Measurements from ENCODE around the gene TMEM94.

TMEM94 gene

GRCh38 chr17:75524970-75525805, 68.8 kb downstream of the TMEM94 start, which contains the start of gene LLGL2 (continued):
- TF ChIP-seq KLF8 (tag by site-specific recombination; IDR thresholded peaks at IDR 0.05) (peak; percentile 89; the same call in 1 of the 2 replicates), PBX3 (CRISPR knock-in tag; IDR thresholded peaks at IDR 0.05) (peak; percentile 76; the same call in 1 of the 2 replicates), ZNF529 (tag by site-specific recombination; IDR thresholded peaks at IDR 0.05; ENCODE audit: insufficient replicate concordance) (no peak), ZNF548 (tag by site-specific recombination; IDR thresholded peaks at IDR 0.05) (no peak), WT1 (tag by site-specific recombination; IDR thresholded peaks at IDR 0.05) (peak; percentile 59; the same call in 1 of the 2 replicates), ZBTB11 (tag by site-specific recombination; conservative IDR thresholded peaks at IDR 0.05; ENCODE audit: low read depth) (peak; percentile 53), ZNF677 (tag by site-specific recombination; IDR thresholded peaks at IDR 0.05) (no peak), ZNF624 (tag by site-specific recombination; IDR thresholded peaks at IDR 0.05) (no peak), ZNF335 (tag by site-specific recombination; conservative IDR thresholded peaks at IDR 0.05) (peak; percentile 70), ZNF19 (tag by site-specific recombination; IDR thresholded peaks at IDR 0.05; ENCODE audit: low read depth) (no peak), ZSCAN16 (tag by site-specific recombination; IDR thresholded peaks at IDR 0.05) (no peak), ZNF560 (tag by site-specific recombination; IDR thresholded peaks at IDR 0.05; ENCODE audit: borderline replicate concordance) (no peak), ZNF623 (tag by site-specific recombination; IDR thresholded peaks at IDR 0.05) (no peak), ZNF23 (tag by site-specific recombination; IDR thresholded peaks at IDR 0.05; ENCODE audit: borderline replicate concordance) (no peak), ZNF10 (tag by site-specific recombination; IDR thresholded peaks at IDR 0.05) (0 out of 2 replicates have a peak, but pooled peaks have one; percentile 43), MZF1 (tag by site-specific recombination; IDR thresholded peaks at IDR 0.05; ENCODE audit: borderline replicate concordance) (peak; percentile 31; the same call in 1 of the 2 replicates), ZNF148 (tag by site-specific recombination; IDR thresholded peaks at IDR 0.05; ENCODE audit: borderline replicate concordance) (no peak), ZBTB44 (tag by site-specific recombination; IDR thresholded peaks at IDR 0.05) (peak; percentile 47), ZIC2 (tag by site-specific recombination; IDR thresholded peaks at IDR 0.05) (peak; percentile 89)
- TF ChIP-seq, protein P1, sequence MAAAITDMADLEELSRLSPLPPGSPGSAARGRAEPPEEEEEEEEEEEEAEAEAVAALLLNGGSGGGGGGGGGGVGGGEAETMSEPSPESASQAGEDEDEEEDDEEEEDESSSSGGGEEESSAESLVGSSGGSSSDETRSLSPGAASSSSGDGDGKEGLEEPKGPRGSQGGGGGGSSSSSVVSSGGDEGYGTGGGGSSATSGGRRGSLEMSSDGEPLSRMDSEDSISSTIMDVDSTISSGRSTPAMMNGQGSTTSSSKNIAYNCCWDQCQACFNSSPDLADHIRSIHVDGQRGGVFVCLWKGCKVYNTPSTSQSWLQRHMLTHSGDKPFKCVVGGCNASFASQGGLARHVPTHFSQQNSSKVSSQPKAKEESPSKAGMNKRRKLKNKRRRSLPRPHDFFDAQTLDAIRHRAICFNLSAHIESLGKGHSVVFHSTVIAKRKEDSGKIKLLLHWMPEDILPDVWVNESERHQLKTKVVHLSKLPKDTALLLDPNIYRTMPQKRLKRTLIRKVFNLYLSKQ (tag by site-specific recombination; IDR thresholded peaks at IDR 0.05; ENCODE audit: borderline replicate concordance) = no peak
- TF ChIP-seq, protein P2, sequence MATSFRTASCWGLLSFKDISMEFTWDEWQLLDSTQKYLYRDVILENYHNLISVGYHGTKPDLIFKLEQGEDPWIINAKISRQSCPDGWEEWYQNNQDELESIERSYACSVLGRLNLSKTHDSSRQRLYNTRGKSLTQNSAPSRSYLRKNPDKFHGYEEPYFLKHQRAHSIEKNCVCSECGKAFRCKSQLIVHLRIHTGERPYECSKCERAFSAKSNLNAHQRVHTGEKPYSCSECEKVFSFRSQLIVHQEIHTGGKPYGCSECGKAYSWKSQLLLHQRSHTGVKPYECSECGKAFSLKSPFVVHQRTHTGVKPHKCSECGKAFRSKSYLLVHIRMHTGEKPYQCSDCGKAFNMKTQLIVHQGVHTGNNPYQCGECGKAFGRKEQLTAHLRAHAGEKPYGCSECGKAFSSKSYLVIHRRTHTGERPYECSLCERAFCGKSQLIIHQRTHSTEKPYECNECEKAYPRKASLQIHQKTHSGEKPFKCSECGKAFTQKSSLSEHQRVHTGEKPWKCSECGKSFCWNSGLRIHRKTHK (tag by site-specific recombination; IDR thresholded peaks at IDR 0.05) = no peak
- TF ChIP-seq, protein P3, sequence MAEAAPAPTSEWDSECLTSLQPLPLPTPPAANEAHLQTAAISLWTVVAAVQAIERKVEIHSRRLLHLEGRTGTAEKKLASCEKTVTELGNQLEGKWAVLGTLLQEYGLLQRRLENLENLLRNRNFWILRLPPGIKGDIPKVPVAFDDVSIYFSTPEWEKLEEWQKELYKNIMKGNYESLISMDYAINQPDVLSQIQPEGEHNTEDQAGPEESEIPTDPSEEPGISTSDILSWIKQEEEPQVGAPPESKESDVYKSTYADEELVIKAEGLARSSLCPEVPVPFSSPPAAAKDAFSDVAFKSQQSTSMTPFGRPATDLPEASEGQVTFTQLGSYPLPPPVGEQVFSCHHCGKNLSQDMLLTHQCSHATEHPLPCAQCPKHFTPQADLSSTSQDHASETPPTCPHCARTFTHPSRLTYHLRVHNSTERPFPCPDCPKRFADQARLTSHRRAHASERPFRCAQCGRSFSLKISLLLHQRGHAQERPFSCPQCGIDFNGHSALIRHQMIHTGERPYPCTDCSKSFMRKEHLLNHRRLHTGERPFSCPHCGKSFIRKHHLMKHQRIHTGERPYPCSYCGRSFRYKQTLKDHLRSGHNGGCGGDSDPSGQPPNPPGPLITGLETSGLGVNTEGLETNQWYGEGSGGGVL (tag by site-specific recombination; IDR thresholded peaks at IDR 0.05) = peak; percentile 85
- TF ChIP-seq, protein P4, sequence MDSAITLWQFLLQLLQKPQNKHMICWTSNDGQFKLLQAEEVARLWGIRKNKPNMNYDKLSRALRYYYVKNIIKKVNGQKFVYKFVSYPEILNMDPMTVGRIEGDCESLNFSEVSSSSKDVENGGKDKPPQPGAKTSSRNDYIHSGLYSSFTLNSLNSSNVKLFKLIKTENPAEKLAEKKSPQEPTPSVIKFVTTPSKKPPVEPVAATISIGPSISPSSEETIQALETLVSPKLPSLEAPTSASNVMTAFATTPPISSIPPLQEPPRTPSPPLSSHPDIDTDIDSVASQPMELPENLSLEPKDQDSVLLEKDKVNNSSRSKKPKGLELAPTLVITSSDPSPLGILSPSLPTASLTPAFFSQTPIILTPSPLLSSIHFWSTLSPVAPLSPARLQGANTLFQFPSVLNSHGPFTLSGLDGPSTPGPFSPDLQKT (IDR thresholded peaks at IDR 0.05; ENCODE audit: borderline replicate concordance, low read depth, low read length) = no peak
